Stimulated activated CD8-positive, alpha-beta memory T cell treated with anti-CD3 and anti-CD28 coated beads, Interleukin-4, amount 100 ng/mL, for 1 hour (primary cell): ENCODE data around the gene BTBD17.
"Not testable (repeated sequence)": the region's sequence is repeated elsewhere in the genome, so short reads cannot be mapped to it uniquely, and the experiment has no call there.

ENCODE experiments used
- DNase-seq, 2 donors: peaks; one replicate each; pipeline ENCODE4 v3.0.0-alpha.2; 2020; ENCODE audit warnings: low read depth in 2 of 2, low spot score in 1 of 2

BTBD17 gene

DNA sequence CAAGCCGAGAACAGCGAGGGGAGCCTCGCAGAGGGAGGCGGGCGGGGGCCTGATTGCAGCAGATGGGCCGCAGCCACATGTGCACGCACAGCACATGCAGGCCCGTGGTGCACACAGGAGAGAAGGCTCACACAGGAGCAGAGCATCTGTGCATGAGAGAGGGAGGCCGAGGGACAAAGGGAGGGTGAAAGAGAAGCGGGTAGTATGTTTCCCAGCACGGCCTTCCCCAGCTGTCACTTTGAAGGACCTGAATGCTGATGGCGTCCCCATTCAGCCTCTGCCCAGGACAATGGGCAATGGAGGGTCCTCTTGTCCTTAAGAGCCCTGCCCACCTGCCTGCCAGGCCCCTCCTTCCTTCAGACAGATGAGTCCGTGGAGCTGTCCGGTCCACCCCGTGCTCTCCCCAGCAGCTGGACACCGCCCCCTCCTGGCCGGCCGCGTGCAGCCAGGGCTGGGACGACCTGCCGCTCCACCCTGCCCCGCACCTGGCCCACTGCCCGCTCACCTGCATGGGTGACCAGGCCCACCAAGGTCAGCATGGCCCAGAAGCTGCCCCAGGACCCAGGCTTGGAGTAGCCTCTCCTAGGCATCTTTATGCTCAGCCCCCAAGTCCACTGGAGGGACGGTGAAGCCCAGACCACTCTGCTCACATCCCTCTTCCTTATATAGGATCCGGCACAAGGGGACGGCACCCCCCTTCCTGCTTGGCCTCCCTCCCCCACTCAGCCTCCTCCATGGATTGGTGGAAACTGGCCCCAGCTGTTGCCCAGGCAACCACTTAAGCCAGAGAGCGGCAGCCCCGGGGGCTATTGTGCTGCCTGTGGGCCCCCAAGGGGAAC lies at the start of gene BTBD17:
BTBD17 (minus strand) TSS at position 639 of the 839 bp plus-strand sequence; CDS start at position 590, 49 bp downstream.
- no peak for DNase-seq

DNA sequence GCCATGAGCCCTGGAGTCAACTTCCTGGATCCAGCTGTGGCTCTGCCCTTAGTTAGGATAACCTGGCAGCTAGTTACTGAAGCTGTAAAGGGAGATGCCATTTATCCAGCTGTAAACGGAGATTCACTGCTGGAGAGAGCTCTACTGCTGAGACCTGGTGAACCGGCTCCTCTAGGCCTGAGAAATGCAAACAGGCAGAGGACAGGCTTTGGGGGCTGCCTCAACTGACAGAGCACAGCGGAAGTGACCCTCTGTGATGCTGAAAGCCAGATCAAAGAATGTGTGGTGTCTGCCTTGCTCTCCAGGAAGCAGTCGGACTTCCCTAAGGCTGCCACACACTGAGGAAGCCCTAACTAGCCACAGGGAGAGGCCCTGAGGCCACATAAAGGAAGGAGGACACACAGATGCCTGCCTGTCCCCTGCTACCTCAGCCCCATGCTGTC lies 48.4 kb upstream of the BTBD17 start:
- DNase-seq, result no peak

- no peak for DNase-seq
Measured at GRCh38 chr17:74408815-74409214, 47.1 kb upstream of the BTBD17 start.

DNA sequence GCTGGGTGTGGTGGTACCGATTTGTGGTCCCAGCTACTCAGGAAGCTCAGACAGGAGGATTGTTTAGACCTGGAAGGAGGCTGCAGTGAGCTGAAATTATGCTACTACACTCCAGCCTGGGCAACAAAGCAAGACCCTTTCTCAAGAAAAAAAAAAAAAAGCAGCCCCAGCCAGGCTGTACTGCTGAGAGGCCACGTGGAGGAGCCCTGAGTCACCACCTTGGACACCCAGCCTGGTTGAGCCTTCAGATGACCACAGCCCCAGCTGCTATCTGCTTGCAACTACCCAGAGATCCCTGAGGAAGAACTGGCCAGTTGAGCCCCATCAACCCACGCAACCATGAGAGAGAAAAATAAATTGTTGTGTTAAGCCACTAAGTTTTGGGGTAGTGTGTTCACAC lies 46.6 kb upstream of the BTBD17 start:
- no peak for DNase-seq

DNA sequence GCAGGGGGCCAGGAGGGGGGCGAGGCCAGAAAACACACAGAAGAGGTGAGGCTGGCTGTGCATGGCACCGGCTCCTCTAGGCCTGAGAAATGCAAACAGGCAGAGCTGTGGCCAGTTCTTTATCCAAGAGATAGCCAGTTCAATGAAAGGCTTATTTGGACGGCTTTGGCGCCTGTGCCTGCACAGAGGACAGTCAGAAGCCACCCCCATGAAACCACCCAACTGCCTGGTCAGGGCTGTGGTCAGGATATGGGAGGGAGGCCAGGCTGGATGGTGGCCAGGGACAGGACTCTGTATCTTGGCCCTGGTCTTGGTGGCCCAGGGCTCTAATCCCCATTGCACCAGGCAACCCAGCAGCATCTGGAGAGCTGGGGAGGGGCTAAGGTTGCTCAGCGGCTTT lies 45.7 kb upstream of the BTBD17 start:
- no peak for DNase-seq

DNA sequence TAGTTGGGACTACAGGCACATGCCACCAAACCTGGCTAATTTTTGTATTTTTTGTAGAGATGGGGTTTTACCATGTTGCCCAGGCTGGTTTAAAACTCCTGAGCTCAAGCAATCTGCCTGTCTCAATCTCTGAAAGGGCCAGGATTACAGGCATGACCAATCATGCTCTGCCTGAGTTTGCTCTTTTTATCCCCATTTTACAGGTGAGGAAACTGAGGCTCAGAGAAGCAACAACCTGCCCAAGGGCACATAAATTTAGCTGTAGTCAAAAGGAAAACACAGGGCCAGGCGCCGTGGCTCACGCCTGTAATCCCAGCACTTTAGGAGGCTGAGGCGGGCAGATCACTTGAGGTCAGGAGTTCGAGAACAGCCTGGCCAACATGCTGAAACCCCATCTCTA lies 43.6 kb upstream of the BTBD17 start:
- DNase-seq, result not testable (repeated sequence)

DNA sequence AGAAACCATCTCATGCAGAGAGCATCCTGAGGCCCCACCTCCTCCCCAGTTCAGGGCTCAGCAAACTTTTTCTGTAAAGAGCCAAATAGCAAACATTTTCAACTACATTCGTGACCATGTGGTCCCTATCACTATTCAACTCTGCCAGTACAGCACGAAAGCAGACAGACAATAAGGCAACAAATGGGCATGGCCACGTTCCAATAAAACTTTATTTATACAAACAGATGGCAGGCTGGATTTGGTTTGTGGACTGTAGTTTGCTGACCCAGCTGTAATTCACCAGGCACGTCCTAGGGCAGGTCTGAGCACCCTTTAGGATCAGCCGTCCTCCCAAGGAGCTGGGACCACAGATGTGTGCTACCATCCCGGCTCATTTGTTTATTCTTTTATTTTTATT lies 43.1 kb upstream of the BTBD17 start:
- DNase-seq, result no peak

GRCh38 chr17:74404218-74404617 lies 42.5 kb upstream of the BTBD17 start:
- DNase-seq, result no peak

DNA sequence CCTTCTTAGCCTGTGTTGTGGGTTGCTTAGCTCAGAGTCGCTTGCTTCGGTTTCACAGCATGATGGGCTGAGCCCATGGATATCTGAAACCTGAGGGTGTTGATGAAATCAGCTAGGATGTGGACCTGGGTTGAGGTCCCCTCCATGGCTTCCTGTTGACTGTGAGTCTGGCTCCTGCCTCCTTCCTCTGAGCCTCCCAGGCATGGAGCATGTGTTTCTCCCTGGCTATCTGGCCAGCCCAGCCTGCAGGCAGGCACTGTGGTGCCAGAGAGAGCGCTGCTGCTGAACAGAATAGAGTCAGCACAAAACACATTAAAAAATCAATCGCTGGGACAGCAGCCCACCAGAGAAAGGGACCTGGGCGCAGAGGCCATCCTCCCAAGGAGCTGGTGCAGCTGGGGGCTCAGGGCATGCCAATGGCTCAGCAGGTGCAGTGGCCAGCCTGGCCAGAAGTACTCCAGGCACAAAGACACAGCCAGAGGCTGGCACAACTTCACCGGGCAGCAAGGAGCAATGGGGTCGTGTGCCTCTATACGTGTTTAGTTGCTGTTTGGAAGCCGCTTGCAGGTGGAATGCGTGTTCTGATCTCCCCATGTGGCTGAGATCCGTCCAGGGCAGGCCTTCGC lies 42.0 kb upstream of the BTBD17 start:
- DNase-seq, result no peak

DNA sequence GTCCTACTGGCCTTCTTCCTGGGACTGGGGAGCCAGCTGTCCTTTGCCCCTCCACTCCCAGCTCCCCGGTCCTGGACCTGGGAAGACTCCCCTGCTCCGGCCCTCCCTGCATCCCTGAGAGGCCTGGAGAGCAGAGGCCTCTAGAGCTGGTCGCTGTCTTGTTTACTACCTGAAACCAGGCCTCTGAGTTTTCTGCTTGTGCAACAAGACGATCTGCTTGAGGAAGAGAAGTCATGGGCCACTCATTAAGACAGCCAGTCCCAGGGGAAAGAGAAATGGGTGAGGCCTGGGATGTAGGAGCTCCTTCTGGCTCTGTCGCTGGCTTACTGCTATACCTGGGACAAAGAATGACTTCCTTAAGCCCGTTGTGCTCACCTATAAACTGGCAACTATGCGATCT lies 40.4 kb upstream of the BTBD17 start:
- DNase-seq, result no peak

- DNase-seq, result no peak
Measured at GRCh38 chr17:74396567-74396966, 34.9 kb upstream of the BTBD17 start.

- DNase-seq, result no peak
Measured at GRCh38 chr17:74394977-74395376, 33.3 kb upstream of the BTBD17 start.

DNA sequence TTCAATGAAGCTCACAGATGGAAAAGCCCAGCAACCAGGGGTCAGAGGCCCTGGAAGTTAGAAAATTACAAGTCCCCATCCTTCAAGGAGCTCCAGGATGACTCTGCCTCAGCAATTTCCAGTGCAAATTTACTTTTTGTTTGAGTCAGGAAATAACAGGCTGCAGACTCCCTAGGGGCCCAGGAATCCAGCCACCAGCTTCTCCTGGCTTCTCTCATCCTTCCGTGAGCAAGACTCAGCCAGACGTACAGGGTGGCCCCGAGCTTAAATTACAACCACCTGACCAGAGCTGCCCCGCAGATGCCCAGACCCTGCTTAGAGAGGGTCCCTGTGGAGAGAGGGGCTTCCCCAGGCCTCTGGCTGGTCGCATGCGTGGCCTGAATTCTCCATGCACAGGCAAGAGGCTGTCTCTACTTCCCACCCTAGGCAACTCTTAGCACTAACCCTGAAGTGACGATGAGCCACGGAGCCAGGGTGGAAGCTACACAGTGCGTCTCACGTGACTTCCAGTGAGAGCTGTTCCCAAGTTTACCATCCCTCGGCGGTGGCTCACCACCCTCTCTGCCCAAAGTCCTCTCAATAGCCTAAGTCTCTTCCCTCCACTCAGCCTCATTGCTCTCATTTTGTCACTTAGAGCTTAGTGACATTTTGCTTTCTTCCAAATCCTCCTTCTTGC lies 32.7 kb upstream of the BTBD17 start:
- no peak for DNase-seq

DNA sequence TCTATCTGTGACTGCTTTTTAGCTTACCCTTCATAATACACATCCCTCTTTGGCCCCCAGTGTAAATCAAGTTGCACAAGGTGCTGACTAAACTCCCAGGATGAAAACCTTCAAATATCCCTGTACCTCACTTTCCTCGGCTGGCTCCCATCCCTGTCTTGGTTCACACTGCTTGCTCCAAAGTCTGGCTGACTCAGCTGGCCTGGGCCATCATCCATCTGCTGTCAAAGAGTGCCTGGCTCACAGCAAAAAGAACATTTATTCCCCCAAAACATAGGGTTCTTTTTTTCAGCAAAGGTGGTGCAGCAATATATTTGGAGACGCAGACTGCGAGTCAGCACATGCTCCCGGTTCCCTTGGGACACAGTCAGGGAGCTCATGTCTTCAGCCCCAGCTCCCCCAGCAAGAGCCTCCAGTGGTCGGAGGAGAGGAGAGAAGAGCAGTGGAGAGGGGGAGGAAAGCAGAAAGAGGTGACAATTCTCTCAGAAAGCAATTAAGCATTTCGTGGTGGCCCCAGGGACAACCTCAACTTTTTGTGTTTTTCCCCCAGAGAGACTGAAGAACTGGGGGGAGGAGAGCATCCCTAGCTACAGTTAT lies 31.8 kb upstream of the BTBD17 start:
- no peak for DNase-seq

DNA sequence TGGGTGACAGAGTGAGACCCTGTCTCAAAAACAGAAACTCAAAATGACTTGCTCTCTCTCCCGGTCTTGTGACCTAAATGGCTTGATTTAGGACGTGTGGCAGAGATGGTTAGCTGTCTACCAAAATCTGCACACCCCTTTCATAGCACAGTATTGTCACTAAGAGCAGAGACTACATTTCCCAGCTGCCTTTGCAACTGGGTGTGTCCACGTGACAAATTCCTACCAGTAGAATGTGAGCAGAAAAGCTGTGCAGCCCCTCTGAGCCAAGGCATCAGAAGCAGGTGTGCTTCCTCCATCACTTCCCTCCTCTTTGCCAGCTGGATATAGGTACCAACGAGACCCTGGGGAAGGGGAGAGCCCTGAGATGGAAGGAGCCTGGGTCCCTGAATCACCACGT lies 31.2 kb upstream of the BTBD17 start:
- no peak for DNase-seq

GRCh38 chr17:74391771-74392170 lies 30.1 kb upstream of the BTBD17 start:
- DNase-seq, result no peak

DNA sequence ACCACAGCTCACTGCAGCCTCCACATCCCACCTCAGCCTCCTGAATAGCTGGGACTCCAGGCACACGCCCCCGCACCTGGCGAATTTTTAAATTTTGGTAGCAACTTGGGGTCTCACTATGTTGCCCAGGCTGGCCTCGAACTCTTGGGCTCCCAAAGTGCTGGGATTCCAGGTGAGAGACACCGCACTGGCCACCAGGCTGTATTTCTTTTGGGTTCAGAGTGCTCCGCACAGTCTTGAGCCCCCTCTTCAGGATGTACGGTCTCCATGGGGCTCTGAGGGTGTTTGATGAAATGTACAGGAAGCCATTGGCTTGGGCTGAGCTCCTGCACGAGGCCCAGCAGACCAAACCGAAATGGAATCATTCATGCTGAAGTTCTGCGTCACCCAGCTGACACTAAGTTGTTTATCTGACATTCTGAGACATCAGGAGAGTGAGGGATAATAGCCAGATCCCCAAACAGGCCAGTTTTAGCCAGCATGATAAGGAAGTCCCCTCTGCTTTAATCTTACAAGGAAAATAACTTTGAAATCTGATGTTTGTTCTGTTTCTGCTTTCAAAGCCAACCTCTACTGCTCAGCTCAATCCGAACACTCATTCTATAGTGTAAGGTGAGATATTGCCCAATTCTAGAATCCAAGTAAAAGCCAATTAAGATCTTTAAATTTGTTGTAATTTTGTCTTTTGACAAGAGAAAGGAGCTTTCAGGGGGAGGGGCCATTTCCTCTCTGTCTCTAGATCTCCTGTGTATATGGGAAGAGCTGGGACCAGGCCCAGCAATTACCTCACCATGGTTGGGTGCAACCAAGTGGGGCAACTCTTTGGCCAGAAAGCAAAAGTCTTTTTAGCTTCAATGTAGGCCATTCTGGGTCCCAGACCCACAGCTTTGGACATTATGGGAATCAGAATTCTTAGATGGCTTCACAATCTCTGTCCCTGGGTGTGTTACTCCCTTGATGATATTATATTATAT lies 29.3 kb upstream of the BTBD17 start:
- DNase-seq, result no peak

DNA sequence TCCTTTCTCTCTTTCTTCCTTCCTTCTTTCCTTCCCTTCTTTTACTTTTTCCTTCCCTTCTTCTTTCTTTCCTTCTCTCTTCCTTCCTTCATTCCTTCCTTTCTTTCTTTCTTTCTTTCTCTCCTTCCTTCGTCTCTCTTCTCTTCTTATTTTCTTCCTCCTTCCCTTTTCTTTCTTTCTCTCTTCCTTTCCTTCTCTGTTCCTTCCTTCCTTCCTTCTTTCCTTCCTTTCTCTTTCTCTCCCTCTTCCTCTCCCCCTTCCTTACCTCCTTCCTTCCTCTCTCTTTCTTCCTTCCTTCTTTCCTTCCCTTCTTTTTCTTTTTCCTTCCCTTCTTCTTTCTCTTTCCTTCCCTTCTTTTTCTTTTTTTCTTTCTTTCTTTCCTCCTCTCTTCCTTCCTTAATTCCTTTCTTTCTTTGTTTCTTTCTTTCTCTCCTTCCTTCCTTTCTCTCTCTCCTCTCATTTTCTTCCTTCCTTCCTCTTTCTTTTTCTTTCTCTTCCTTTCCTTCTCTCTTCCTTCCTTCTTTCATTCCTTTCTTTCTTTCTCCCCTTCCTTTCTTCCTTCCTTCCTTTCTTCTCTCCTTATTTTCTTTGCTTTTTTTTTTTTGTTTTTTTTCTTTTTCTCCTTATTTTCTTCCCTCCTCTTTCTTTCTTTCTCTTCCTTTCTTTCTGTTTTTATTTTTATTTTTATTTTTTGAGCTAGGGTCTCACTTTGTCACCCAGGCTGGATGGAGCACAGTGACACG lies 28.4 kb upstream of the BTBD17 start:
- DNase-seq, result no peak

GRCh38 chr17:74389084-74389753 lies 27.6 kb upstream of the BTBD17 start:
- DNase-seq, result no peak
